ENCODE results near the gene OR2T1. TPM values are rescaled to one million over a fixed set of nuclear protein-coding genes. Genes with fewer than 3 reads are reported as not detected.
"Not testable (repeated sequence)": the region's sequence is repeated elsewhere in the genome, so short reads cannot be mapped to it uniquely, and the experiment has no call there.

OR2T1 gene
- total RNA-seq, 1 donor from 2014 or later: not detected

DNA sequence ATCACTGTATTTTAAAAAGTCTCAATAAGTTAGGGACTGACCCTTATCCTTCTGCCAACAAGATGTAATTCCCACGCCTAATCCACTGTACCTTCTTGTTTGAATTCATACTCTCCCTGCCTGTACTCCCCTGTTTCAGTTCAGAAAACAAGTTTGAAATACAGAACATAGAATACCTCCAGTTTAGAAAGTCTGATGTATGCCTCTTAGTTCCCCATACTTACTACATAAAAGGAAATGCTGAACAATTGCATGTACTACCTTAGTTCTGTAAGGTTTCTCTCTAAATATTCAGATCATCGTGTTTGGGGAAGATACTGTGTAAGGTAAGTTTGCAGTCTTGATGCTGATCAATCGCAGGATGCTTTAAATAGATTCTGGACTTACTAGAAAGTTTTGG, 33.5 kb downstream of the OR2T1 start:
- DNase-seq (ENCODE audit: low spot score in 2 of 2); H3K4me1 ChIP-seq; H3K4me3 ChIP-seq; H3K36me3 ChIP-seq; intact Hi-C loops (cut with DNase I); H3K27ac ChIP-seq; H3K9me3 ChIP-seq; H3K27me3 ChIP-seq: not testable (repeated sequence)

DNA sequence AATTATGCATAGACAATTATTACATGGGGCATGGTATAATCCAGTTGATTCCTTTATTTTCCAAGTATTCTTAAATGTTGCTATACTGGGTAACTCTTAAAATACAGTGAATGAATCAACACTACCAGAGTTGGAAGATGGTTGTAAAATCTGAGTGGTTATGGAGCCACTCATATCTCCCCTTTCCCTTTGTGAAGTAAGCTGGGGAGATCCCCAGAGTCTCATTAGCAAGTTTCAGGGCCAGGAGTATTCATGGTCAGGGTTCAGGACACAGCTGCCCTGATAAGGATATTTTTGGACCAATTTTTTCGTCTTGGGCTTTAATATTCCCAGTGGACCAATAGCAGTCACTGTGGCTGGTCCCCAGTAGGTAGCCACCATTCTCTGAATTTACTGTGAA, 35.8 kb downstream of the OR2T1 start:
- DNase-seq (ENCODE audit: low spot score in 2 of 2); H3K4me3 ChIP-seq; H3K9me3 ChIP-seq; intact Hi-C loops (cut with DNase I); H3K4me1 ChIP-seq; H3K27me3 ChIP-seq; H3K27ac ChIP-seq; H3K36me3 ChIP-seq: not testable (repeated sequence)

DNA sequence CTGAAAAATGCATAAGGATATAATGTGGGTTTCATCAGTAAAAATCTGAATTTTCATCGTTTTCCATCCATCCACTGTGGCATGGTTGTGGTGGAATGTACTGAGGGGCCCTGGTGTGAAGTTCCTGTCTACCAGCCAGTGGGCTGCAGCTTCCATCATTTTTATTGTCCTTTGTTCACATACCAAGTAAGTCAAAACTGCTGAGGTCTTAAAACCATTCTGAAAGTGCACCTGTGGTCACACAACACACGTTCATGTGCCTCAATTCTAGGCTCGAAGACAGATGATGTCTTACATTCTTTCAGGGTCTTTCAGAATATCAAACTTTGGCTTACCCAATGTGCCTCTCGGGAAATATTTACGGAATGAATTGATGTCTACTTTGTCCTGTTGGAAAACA, 36.4 kb downstream of the OR2T1 start:
- H3K27me3 ChIP-seq; DNase-seq (ENCODE audit: low spot score in 2 of 2); H3K4me1 ChIP-seq; H3K4me3 ChIP-seq; H3K9me3 ChIP-seq; H3K36me3 ChIP-seq; intact Hi-C loops (cut with DNase I); H3K27ac ChIP-seq: not testable (repeated sequence)

DNA sequence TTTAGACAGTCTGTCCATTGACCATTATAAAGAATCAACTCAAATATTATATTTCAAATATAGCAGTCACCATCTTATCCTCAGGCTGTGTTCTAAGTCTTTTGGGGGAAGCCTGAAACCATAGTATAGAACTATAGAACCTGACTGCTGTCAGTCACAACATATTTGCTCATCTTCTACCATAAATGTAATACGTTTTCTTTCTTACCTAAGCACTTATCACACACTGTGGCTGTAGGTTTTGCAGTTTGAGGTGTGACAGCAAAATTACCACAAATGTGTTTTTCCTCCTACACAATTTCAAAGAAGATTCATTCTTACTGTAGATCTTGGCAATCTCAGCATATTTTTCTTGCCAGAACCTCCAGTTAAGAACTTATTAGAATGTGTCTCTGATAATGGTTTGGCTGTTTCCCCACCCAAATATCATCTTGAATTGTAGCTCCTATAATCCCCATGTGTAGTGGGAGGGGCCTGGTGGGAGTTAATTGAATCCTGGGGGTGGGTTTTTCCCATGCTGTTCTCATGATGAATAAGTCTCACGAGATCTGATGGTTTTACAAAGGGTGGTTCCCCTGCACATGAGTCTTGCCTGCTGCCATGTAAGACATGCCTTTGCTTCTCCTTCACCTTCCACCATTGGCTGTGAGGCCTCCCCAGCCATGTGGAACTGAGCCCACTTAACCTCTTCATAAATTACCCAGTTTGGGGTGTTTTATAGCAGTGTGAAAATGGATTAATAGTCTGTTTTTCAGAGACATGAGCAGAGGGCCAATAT, 39.8 kb downstream of the OR2T1 start:
- H3K27me3 ChIP-seq; H3K36me3 ChIP-seq; H3K9me3 ChIP-seq; H3K4me3 ChIP-seq; H3K4me1 ChIP-seq; DNase-seq (ENCODE audit: low spot score in 2 of 2); H3K27ac ChIP-seq; intact Hi-C loops (cut with DNase I): not testable (repeated sequence)

DNA sequence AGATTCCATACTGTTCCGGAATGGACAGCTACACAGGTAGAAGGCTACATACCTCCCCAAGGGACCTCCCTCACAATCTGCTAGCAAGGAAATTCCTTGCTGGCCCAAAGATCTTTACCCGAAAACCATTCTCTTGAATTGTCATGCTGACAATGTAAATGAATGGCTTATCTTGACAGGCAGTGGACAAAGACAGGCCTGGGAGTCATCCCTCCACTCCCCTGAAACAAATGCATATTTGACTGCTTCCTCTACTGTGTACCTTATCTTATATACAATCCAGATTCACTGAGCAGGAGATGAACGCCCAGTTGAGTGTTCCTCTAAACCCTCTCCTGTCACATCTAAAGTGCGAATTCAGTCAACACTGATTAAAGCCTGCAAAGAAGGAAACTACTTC, 41.8 kb downstream of the OR2T1 start:
- H3K36me3 ChIP-seq; H3K4me3 ChIP-seq; DNase-seq (ENCODE audit: low spot score in 2 of 2); intact Hi-C loops (cut with DNase I); H3K9me3 ChIP-seq; H3K27ac ChIP-seq; H3K4me1 ChIP-seq; H3K27me3 ChIP-seq: not testable (repeated sequence)

DNA sequence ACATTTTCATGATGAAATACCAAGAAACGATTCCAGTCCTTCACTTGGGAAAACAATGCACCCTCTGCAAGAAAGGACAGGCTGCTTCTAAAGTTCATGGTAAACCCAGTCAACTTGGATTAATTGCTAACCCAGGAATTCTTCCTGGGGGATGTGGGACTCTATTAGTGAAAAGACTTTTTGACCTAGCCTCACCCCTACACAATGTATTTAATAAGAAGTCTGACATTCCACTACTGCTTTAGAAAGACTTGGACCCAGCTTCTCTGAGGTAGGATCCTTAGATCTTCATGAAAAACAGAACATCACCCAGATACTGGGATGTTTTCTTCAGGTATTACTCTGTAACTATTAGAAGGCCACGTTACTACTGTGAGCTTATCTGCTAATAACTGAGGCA, 42.6 kb downstream of the OR2T1 start, which contains the start of gene OR2T2:
OR2T2 (plus strand) TSS at position 239 of the 400 bp plus-strand sequence. CDS start 7,161 bp downstream, outside the sequence.
- H3K36me3 ChIP-seq; H3K27ac ChIP-seq; intact Hi-C loops (cut with DNase I); DNase-seq (ENCODE audit: low spot score in 2 of 2); H3K4me3 ChIP-seq; H3K27me3 ChIP-seq; H3K4me1 ChIP-seq; H3K9me3 ChIP-seq: not testable (repeated sequence)

DNA sequence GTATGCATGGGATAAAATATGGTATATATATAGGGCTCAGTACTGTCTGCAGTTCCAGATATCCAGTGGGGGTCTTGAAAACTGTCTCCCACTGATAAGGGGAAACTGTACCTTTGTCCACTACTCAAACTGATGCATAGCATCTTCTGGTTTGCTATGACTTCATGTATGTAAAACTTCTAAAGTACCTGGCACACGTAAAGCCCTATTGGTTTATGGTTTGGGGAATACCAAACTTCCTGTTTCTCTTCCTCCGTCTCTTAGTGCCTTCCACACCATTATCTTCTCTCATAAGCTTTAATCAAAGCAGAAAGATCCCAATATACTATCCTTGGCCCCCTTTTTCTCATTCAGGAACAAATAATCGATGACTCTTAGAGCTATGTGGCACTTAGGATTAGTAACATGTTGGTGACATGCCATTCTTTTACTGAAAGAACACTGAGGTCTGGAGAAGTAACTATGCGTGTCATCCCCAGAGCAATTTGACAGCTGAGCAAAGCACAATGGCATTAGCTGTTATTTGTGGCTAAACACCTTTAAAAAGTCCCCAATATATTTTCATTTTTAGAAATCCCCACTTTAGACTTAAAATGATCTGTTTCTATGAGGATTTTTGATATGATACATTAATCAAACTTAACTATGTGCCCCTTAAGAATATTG, 45.7 kb downstream of the OR2T1 start:
- H3K27ac ChIP-seq; H3K36me3 ChIP-seq; H3K9me3 ChIP-seq; H3K4me1 ChIP-seq; DNase-seq (ENCODE audit: low spot score in 2 of 2); H3K27me3 ChIP-seq; H3K4me3 ChIP-seq; intact Hi-C loops (cut with DNase I): not testable (repeated sequence)

DNA sequence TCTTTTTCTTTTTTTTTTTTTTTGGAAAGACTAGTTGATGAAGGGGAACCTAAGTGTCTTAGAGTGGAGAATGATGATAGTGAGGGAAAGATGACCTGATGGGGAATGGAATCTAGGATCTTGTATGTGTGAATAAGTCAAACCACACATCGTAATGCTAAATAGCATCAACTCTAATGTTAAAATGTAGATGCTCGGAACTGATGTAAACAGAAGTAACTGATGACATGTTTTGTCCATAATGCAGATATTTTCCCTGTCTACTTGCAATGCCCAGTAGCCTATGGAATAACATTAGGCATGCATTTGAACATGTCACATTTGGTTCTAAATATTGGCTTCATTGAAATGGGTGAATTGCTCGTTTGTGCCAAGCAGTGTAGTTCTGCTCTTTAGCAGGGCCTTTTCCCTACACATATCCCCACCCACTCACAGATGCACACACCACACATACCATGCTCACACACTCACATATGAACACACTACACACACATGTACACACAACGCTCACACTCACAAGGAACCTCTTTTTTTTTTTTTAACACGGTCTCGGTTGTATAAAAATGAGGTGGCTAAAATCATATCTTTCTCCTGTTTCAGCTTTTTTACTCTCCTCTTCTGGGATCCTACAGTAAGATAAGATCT, 47.1 kb downstream of the OR2T1 start:
- H3K27ac ChIP-seq; H3K4me1 ChIP-seq; intact Hi-C loops (cut with DNase I); H3K36me3 ChIP-seq; H3K27me3 ChIP-seq; H3K9me3 ChIP-seq; H3K4me3 ChIP-seq; DNase-seq (ENCODE audit: low spot score in 2 of 2): not testable (repeated sequence)

DNA sequence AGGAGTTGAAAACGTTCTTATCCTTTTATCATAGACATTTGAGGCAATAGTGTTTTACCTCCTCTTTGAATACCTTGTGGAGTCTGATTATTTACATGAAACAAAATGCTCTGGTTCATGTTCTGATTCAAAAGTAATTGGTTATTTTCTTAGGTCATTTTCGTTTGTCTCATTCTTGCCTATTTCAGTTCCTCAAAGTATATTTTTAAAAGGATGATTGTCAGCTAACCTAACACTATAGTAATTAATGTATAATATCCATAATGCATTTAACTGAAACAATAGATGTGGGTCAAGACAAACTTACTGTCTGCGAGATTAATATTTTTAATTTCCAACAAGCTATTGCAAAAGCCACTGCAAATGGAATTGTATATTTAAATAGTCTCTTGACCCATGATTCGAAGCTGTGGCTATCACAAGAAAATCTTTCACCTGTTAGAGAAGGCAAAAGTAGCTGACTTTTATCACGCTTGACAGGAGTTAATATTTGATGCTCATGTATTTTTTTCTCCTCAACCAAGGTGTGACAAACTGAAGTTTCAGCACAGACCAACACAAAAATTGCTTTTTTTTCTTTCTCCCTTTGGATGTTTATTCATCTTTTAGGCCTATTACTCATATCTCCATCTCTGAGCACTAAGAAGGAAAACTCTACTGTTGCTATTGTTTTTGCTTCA, 47.8 kb downstream of the OR2T1 start:
- intact Hi-C loops (cut with DNase I); H3K4me1 ChIP-seq; H3K4me3 ChIP-seq; DNase-seq (ENCODE audit: low spot score in 2 of 2); H3K9me3 ChIP-seq; H3K27me3 ChIP-seq; H3K27ac ChIP-seq; H3K36me3 ChIP-seq: not testable (repeated sequence)

DNA sequence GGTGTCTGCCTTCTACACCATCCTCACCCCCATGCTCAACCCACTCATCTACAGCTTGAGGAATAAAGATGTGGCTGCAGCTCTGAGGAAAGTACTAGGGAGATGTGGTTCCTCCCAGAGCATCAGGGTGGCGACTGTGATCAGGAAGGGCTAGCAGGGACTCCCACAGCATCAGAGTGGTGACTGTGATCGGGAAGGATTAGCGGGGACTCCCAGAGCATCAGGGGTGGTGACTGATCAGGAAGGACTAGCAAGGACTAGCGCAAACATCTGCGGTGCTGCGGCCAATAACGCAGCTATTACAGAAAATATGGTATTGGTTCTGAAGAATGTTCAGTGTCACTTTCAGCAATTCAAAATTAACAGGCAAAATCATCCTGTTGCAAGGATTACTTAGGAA, 50.8 kb downstream of the OR2T1 start:
- intact Hi-C loops (cut with DNase I); H3K4me1 ChIP-seq: not testable (repeated sequence)

DNA sequence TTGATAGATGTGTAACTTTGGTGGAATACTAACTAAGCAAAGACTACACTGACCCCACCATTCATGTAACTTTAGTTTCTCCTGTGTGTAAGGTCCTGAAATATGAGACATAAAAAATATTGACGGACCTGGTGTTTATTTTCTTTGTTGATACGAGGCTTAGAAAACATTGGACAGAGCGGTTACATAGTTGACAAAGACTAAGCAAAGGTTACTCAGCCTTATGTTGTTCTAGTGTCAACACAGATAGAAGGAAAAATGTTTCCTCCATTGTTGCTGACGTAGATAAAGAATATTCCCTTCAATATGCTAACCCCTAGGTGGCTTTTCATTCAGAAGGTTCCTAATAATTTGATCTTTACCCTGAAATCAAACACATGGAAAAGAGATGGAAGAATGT, 52.2 kb downstream of the OR2T1 start:
- H3K36me3 ChIP-seq; H3K27me3 ChIP-seq; H3K4me3 ChIP-seq; H3K4me1 ChIP-seq; H3K9me3 ChIP-seq; intact Hi-C loops (cut with DNase I); DNase-seq (ENCODE audit: low spot score in 2 of 2); H3K27ac ChIP-seq: not testable (repeated sequence)

More for the DNA sequence above, 50.8 kb downstream of the OR2T1 start:
- H3K4me3 ChIP-seq; H3K9me3 ChIP-seq; H3K27ac ChIP-seq; H3K27me3 ChIP-seq; DNase-seq (ENCODE audit: low spot score in 2 of 2); H3K36me3 ChIP-seq: not testable (repeated sequence)

DNA sequence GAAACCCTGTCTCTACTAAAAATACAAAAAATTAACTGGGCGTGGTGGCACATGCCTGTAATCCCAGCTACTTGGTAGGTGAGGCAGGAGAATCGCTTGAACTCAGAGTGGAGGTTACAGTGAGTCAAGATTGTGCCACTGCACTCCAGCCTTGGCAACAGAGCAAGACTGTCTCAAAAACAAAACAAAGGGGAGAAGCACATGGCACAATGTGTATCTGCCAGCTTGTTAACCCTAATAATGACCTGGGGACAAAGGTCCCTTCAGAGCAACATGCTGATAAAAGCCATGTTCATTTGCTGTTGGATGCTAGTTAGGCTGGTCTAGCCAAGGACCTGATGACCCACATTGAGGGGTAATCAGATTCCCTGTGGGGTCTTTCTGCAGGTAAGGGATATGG, 53.8 kb downstream of the OR2T1 start:
- H3K36me3 ChIP-seq; H3K27ac ChIP-seq; DNase-seq (ENCODE audit: low spot score in 2 of 2); H3K4me3 ChIP-seq; H3K9me3 ChIP-seq; H3K4me1 ChIP-seq; H3K27me3 ChIP-seq; intact Hi-C loops (cut with DNase I): not testable (repeated sequence)
